ENCODE results near the gene NUAK1.

The NUAK1 gene

GRCh38 chr12:106109168-106109910 is 29.4 kb downstream of the NUAK1 start:
- DNase-seq (ENCODE audit: low read depth), result no peak

GRCh38 chr12:106108185-106108835 is 30.4 kb downstream of the NUAK1 start:
- DNase-seq (ENCODE audit: low read depth), result no peak

GRCh38 chr12:106107566-106107965 is 31.2 kb downstream of the NUAK1 start:
- DNase-seq (ENCODE audit: low read depth), result no peak

- no peak for DNase-seq (ENCODE audit: low read depth)
These were observed 31.9 kb downstream of the NUAK1 start for GRCh38 chr12:106106892-106107291.

GRCh38 chr12:106106061-106106566 is 32.6 kb downstream of the NUAK1 start:
- DNase-seq (ENCODE audit: low read depth), result no peak

GRCh38 chr12:106101803-106102202 is 37.0 kb downstream of the NUAK1 start:
- no peak for DNase-seq (ENCODE audit: low read depth)

- DNase-seq (ENCODE audit: low read depth), result no peak
These were observed 40.0 kb downstream of the NUAK1 start for GRCh38 chr12:106098691-106099200.

- no peak for DNase-seq (ENCODE audit: low read depth)
These were observed 41.7 kb downstream of the NUAK1 start for GRCh38 chr12:106097011-106097410.

GRCh38 chr12:106096376-106096775 is 42.4 kb downstream of the NUAK1 start:
- DNase-seq (ENCODE audit: low read depth), result no peak

- no peak for DNase-seq (ENCODE audit: low read depth)
These were observed 44.5 kb downstream of the NUAK1 start for GRCh38 chr12:106094304-106094703.

GRCh38 chr12:106093246-106093645 is 45.5 kb downstream of the NUAK1 start:
- no peak for DNase-seq (ENCODE audit: low read depth)

- DNase-seq (ENCODE audit: low read depth), result no peak
These were observed 47.3 kb downstream of the NUAK1 start for GRCh38 chr12:106091446-106091820.

GRCh38 chr12:106090591-106091445 is 47.9 kb downstream of the NUAK1 start:
- DNase-seq (ENCODE audit: low read depth), result no peak

- DNase-seq (ENCODE audit: low read depth), result no peak
These were observed 48.8 kb downstream of the NUAK1 start for GRCh38 chr12:106089935-106090334.

GRCh38 chr12:106088811-106089485 is 49.8 kb downstream of the NUAK1 start:
- DNase-seq (ENCODE audit: low read depth), result no peak

- DNase-seq (ENCODE audit: low read depth), result no peak
These were observed 50.4 kb downstream of the NUAK1 start for GRCh38 chr12:106088246-106088808.

GRCh38 chr12:106086696-106087095 is 52.1 kb downstream of the NUAK1 start:
- DNase-seq (ENCODE audit: low read depth), result no peak

- DNase-seq (ENCODE audit: low read depth), result no peak
These were observed 53.5 kb downstream of the NUAK1 start for GRCh38 chr12:106085213-106085612.

GRCh38 chr12:106084759-106085158 is 54.0 kb downstream of the NUAK1 start:
- no peak for DNase-seq (ENCODE audit: low read depth)

GRCh38 chr12:106084014-106084671 is 54.6 kb downstream of the NUAK1 start:
- peak; percentile 89 for DNase-seq (ENCODE audit: low read depth)

Measured in HS-27A (cell line).